GM21381 (cell line): ENCODE measurements around the gene SPARC.
"Not testable (repeated sequence)": the region's sequence is repeated elsewhere in the genome, so short reads cannot be mapped to it uniquely, and the experiment has no call there.

Source experiments
- ATAC-seq: cut with Tn5 transposase; IDR thresholded peaks from one replicate; pipeline ENCODE4 v1.9.1; 2021; ENCODE audit warnings: mild to moderate bottlenecking, moderate library complexity; ENCODE audit not compliant: unreplicated experiment

SPARC gene

DNA sequence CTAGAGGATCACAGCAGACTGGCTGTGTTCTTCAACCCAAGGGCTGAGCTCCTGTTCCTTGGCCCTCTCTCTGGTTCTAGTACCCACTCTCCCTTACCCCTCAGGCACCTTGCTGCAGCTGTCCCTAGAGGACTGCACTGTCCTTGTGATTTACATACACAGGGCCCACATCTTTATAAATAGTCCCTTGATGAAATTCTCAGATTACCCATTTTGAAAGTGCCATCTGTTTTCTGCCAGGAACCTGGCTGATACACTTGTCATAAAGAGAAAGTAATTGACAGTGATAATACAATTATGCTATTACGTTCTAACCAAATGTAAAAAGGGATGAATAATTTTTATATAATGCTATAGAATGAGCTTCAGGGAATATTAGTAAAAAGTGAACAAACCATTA, 16.5 kb upstream of the SPARC start:
- peak; percentile 80 for ATAC-seq

- peak; percentile 52 for ATAC-seq
Observed at GRCh38 chr5:151700820-151701219, 14.1 kb upstream of the SPARC start.

GRCh38 chr5:151700296-151700695, 13.6 kb upstream of the SPARC start:
- no peak for ATAC-seq

DNA sequence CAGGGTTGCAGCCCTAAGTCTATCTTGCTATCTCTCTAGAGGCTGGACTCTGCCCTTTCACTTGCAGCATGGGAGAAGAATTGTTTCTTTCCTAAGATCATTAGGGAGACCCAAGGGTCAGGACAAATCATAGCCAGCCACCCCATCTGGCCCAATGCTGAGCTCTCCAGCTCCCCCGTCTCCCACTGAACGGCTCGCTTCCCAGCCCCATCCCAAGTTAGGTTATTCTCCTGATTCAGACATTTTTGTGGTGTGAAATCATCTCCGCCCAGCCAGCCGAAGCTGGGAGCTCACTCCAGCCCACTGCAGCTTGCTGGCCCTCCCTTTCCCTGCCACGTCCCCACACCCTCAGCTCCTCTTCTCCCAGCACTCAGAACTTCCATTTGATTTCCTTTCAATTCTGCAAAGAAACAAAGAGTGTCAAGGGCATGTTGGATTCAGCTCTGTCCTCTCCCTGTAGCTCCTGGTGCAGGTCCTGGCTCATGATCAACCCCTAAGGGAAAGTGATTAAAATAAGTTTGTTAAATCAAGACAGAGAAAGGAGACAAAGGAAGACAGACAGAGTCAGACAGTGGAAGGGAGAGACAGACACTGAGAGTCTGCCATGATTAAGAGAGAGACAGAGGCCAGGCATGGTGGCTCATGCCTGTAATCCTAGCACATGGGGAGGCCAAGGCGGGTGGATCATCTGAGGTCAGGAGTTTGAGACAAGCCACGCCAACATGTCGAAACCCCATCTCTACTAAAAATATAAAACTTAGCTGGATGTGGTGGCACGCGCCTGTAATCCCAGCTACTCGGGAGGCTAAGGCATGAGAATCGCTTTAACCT, 12.6 kb upstream of the SPARC start:
- no peak for ATAC-seq

- not testable (repeated sequence) for ATAC-seq
Observed at GRCh38 chr5:151698081-151698480, 11.4 kb upstream of the SPARC start.

- ATAC-seq = no peak
Observed at GRCh38 chr5:151697452-151697851, 10.7 kb upstream of the SPARC start.

- no peak for ATAC-seq
Observed at GRCh38 chr5:151696470-151697061, 9.9 kb upstream of the SPARC start.

DNA sequence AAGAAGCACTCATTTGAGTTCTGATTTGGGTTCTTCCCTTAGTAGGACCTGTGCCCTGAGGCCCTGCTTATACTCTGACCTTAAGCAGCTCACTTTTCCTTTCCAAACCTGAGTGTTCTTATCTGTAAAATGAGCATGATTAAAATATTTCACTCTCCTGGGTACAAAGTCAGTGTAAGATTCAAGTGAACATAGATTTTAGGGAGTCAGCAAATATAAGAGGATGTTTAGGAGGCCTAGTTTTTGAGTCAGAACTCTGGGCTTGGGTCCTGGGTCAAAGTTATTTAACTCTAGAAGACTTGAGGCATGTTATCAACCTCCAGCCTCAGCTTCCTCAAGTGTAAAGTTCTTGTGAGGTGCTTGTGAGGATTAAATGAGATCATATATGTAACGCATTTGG, 8.7 kb upstream of the SPARC start:
- ATAC-seq = no peak

DNA sequence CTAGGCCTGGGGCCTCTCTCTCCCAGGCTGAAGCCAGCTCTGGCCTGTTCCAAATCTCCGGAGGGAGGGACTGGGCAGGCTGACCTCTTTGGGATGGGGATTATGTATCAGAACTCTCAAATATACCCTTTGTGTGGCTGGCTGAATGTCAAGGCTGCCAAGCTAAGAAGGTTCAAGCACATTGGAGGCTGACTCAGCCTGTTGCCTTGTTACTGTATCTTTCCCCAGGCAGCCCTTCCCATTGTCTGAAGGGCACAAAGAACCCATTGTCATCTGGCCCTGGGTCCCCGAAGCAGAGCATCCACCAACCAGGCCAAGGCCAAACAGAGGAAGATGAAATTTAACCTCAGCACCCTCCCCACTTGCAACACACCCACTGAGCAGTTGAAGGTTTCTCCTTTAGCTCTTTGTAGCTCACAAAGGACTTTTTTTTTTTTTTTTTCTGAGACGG, 7.3 kb upstream of the SPARC start:
- ATAC-seq = no peak

DNA sequence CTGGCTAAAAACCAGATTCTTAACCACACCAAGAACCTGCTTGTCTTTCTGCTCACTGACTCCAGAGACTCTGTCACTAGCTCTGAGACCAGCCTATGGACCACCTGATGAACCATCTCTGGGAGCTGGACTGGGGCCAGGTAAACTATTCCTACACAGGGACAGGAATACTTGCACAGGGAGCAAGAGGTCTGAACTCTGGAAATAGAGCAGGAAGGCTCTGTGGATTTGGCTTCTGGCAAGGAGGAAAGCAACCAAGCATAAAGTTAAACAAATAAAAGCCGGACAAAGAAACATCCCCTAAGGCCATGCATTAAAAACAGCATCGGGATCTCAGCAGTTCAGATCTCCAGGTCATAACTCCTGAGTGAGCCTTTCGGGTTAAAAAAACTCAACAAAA, 5.6 kb upstream of the SPARC start:
- no peak for ATAC-seq

GRCh38 chr5:151691706-151692105, 5.0 kb upstream of the SPARC start:
- ATAC-seq = no peak

DNA sequence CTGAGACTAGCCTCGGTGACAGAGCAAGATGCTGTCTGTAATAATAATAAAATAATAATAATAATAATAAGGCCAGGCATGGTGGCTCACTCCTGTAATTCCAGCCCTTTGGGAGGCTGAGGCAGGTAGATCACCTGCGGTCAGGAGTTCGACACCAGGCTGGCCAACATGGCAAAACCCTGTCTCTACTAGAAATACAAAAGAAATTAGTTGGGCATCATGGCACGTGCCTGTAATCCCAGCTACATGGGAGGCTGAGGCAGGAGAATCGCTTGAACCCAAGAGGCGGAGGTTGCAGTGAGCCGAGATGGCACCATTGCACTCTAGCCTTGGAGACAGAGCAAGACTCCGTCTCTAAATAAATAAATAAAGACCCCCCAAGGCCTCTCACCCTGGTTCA, 2.9 kb upstream of the SPARC start:
- ATAC-seq = not testable (repeated sequence)

GRCh38 chr5:151688436-151688835, 1.7 kb upstream of the SPARC start:
- no peak for ATAC-seq

GRCh38 chr5:151685749-151686673, 704 bp downstream of the SPARC start:
- no peak for ATAC-seq

DNA sequence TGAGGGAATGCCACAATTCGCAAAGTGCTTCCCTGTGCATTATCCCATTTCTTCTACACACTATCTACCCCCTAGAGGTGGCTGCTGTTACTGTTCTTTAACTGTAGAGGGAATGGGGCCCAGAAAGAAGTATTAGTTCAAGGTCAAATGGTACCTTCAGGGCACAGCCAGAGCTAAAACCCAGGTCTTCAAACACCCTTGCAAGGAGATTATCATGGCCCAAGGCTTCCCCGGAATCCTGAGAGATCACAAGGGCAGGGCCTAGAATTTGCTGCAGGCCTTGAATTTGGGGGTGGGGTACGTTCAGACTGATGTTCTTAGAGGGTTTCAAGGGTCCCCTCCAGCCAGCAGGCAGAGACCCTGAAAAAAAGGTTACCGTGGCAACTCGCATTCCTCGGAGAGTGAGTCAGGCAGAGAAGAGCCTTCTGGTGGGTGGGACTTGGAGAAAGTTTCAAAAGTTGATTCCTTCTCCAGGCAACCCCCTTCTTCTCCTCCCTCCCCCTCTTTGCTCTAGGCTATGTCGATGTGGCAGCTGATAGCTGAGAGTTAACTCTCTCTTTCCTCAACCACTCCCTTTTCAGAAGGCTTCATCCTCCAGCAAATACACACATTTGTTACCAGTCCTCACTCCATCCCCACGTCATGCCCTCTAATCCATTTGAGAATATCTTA, 1.9 kb downstream of the SPARC start:
- no peak for ATAC-seq

DNA sequence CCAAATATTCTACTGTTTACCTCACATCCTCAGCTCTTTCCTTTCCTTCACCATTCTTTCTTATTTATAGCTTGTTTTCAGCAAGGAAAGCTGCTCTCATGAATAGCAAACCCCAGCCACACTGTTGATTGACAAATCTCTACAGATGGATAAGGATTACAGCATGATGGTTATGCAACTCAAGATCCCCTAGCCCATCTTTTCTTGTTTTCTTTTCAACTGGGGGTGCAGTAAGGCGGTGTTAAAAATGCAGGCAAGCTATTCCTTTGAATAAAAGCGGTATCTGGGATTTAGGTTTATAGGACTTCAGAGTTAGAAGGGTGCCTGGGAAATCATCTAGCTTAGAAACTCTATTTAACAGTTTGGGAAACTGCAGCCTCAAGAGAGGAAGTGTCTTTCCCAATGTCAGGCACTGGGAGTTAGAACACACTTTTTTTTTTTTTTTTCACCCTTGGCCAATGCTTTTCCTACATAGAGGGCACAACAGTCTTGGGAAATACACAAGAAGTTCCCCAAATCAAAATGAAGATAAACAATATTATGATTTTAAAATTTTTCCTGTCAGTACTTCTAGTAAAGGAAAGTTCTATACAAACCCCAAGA, 2.6 kb downstream of the SPARC start:
- no peak for ATAC-seq

DNA sequence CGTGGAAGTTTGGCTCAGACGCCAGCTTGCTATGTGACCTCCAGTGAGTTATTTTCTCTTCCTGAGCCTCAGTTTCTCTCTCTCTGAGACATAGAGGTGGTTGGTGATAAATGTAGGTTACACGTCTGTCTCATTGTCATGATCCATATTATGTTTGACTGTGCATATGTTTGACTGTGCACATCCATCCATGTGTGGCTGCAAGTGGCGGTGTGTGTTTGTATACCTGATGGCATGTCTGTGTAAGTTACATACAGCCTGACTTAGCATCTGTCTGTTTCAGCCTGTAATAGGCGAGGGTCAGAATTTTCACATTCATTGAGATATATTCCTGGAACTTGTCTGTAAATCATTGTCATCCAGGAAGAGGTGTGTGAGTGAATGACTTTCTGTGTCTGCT, 3.3 kb downstream of the SPARC start:
- ATAC-seq = no peak

- no peak for ATAC-seq
Observed at GRCh38 chr5:151682751-151683331, 3.9 kb downstream of the SPARC start.

DNA sequence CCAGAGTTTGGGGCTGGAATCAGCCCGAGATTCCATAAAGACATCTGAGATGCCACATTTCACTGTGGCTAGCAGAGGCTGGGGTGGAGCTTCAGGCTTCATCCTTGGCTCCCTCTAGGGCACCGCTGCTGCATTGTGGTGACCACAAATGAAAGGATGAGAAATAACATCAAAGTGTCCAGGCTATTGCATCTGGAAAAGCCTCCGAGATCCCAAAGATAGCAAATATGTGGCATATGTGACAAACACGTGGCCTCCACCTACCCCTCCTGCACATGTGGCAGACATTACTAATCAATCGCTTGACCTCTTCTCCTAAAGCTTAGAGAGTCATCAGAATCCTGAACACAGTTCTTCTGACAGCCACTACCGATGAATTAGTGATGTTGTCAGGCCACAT, 4.5 kb downstream of the SPARC start:
- ATAC-seq = no peak

DNA sequence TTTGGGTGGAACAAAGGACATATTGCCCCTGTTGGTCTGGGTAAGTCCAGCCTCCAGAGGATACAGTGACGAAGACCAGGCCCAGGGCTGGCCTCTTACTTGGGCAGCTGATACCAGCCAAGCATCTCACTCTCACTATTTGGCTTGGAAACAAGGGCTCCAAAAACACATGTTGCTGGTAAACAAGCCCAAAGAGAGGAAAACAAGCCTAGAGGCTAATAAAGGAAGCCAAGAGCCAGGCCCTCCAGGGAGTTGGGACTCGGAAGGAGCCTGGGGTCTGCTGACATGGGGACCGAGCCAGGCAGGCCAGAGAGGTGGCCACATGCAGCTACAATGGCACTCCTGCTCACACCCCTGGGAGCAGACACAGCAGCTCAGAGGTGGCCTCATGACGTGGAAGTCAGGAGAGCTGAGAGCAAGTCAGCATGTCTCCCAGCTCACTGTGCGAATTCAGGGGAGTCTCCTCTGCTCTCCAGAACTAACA, 5.7 kb downstream of the SPARC start:
- ATAC-seq = no peak
